IMR-90 (cell line): ENCODE results near the gene SLC12A6. TPM values are rescaled to one million over a fixed set of nuclear protein-coding genes. Genes with fewer than 3 reads are reported as not detected.

ENCODE experiments used
- ATAC-seq: fragments of 200-7000 bp; cut with Tn5 transposase; 2 replicates; pipeline ENCODE4 v1.9.1; 2020; ENCODE audit warnings: low read depth, mild to moderate bottlenecking, moderate library complexity
- BruUV-seq: library from RNA; stranded (reverse); fragments of 400-500 nt; replicated peaks from 2 replicates; lab custom pipeline; 2021; lab: Mats Ljungman, UMichigan
- CTCF ChIA-PET: fragments of 300-600 bp; formaldehyde crosslinking; extraction: SDS; loops from one replicate; lab custom pipeline; 2021; ENCODE audit warnings: antibody characterized with exemption; lab: Yijun Ruan, JAX
- POLR2A ChIA-PET: fragments of 300-600 bp; sonication (Branson Sonifier 250); formaldehyde crosslinking; loops from one replicate; lab custom pipeline; 2022; ENCODE audit warnings: antibody characterized with exemption; ENCODE audit not compliant: unreplicated experiment; lab: Charles Lee
- DNase-seq: peaks from one replicate; pipeline ENCODE4 v3.0.0; 2013
- H2AFZ ChIP-seq: replicated peaks from 2 replicates; pipeline ENCODE3; 2013; ENCODE audit warnings: low read length, mild to moderate bottlenecking; ENCODE audit not compliant: poor library complexity
- H2AK5ac ChIP-seq: 2 replicates; pipeline ENCODE4 v1.6.1; 2013; ENCODE audit warnings: low read depth, low read length, inconsistent platforms
- H2AK9ac ChIP-seq: replicated peaks from 2 replicates; pipeline ENCODE3; 2013; ENCODE audit warnings: mild to moderate bottlenecking, low read depth, low read length, moderate library complexity; ENCODE audit not compliant: poor library complexity
- H2BK120ac ChIP-seq: 2 replicates; pipeline ENCODE4 v1.6.1; 2013; ENCODE audit warnings: low read depth, low read length, inconsistent platforms
- H2BK15ac ChIP-seq: 3 replicates; pipeline ENCODE4 v1.6.1; 2013; ENCODE audit warnings: low read depth, low read length, inconsistent platforms
- H2BK20ac ChIP-seq: 2 replicates; pipeline ENCODE4 v1.6.1; 2013; ENCODE audit warnings: low read depth, mild to moderate bottlenecking, inconsistent platforms, low read length, moderate library complexity
- H2BK5ac ChIP-seq: 2 replicates; pipeline ENCODE4 v1.6.1; 2013; ENCODE audit warnings: mild to moderate bottlenecking, low read depth, low read length, inconsistent platforms; ENCODE audit not compliant: poor library complexity, severe bottlenecking
- H3K14ac ChIP-seq: replicated peaks from 2 replicates; pipeline ENCODE4 v1.6.1; 2013; ENCODE audit warnings: low read depth, low read length, inconsistent platforms
- H3K18ac ChIP-seq: 2 replicates; pipeline ENCODE4 v1.6.1; 2013; ENCODE audit warnings: low read depth, low read length, control low read depth
- H3K23ac ChIP-seq: 2 replicates; pipeline ENCODE4 v1.6.1; 2013; ENCODE audit warnings: low read depth, low read length, inconsistent platforms
- H3K27ac ChIP-seq: 2 replicates; pipeline ENCODE4 v1.5.1; 2013; ENCODE audit warnings: mild to moderate bottlenecking, control low read depth, low read length; ENCODE audit not compliant: insufficient read depth
- H3K27me3 ChIP-seq: 2 replicates; pipeline ENCODE4 v1.6.1; 2013; ENCODE audit warnings: low read length; ENCODE audit not compliant: control insufficient read depth, insufficient read depth
- H3K36me3 ChIP-seq: 2 replicates; pipeline ENCODE4 v1.6.1; 2013; ENCODE audit warnings: low read length, mixed read lengths; ENCODE audit not compliant: control insufficient read depth, insufficient read depth
- H3K4ac ChIP-seq: 2 replicates; pipeline ENCODE4 v1.6.1; 2013; ENCODE audit warnings: low read depth, low read length, inconsistent platforms
- H3K4me1 ChIP-seq: 2 replicates; pipeline ENCODE4 v1.6.1; 2013; ENCODE audit warnings: low read length, mixed read lengths; ENCODE audit not compliant: control insufficient read depth, insufficient read depth
- H3K4me2 ChIP-seq: 2 replicates; pipeline ENCODE4 v1.6.1; 2013; ENCODE audit warnings: low read depth, mild to moderate bottlenecking, control low read depth, low read length, moderate library complexity
- H3K4me3 ChIP-seq: 2 replicates; pipeline ENCODE4 v1.5.1; 2013; ENCODE audit warnings: low read depth, mild to moderate bottlenecking, control low read depth, low read length, moderate library complexity; ENCODE audit not compliant: insufficient read depth
- H3K56ac ChIP-seq: 2 replicates; pipeline ENCODE4 v1.6.1; 2013; ENCODE audit warnings: low read length, inconsistent platforms; ENCODE audit not compliant: insufficient read depth; ENCODE audit errors: extremely low read depth
- H3K79me1 ChIP-seq, 2 experiments: 2 replicates each; pipeline ENCODE4 v1.6.1; 2013; ENCODE audit warnings: low read length in 2 of 2, inconsistent platforms in 1 of 2, low read depth in 1 of 2
- H3K9ac ChIP-seq: 2 replicates; pipeline ENCODE4 v1.6.1; 2013; ENCODE audit warnings: low read depth, low read length, control low read depth
- H3K9me1 ChIP-seq: 2 replicates; pipeline ENCODE4 v1.6.1; 2013; ENCODE audit warnings: low read length, inconsistent platforms; ENCODE audit not compliant: insufficient read depth
- H3K9me3 ChIP-seq: 2 replicates; pipeline ENCODE4 v1.6.1; 2013; ENCODE audit warnings: low read length; ENCODE audit not compliant: control insufficient read depth, insufficient read depth
- H4K20me1 ChIP-seq: 2 replicates; pipeline ENCODE4 v1.6.1; 2013; ENCODE audit warnings: low read length, inconsistent platforms; ENCODE audit not compliant: insufficient read depth
- H4K5ac ChIP-seq: 2 replicates; pipeline ENCODE4 v1.6.1; 2013; ENCODE audit warnings: mild to moderate bottlenecking, low read depth, low read length, control low read depth
- H4K8ac ChIP-seq, 2 experiments: 2 replicates each; pipeline ENCODE4 v1.6.1; 2013; ENCODE audit warnings: low read depth in 2 of 2, low read length in 2 of 2, control low read depth in 1 of 2, inconsistent platforms in 1 of 2
- H4K91ac ChIP-seq: 2 replicates; pipeline ENCODE4 v1.6.1; 2013; ENCODE audit warnings: low read depth, low read length, inconsistent platforms; ENCODE audit not compliant: insufficient read depth
- BHLHE40 ChIP-seq: fragments of 150-350 bp; IDR thresholded peaks from 2 replicates; pipeline ENCODE4 v1.6.1; 2016; ENCODE audit warnings: mild to moderate bottlenecking, low read depth, low read length
- CHD1 ChIP-seq: IDR thresholded peaks from 2 replicates; pipeline ENCODE4 v1.6.1; 2012; ENCODE audit warnings: low read depth, low read length, improper control_type of control experiment
- CTCF ChIP-seq: conservative IDR thresholded peaks from 2 replicates; pipeline ENCODE4 v1.5.1; 2012; ENCODE audit warnings: mild to moderate bottlenecking, low read depth, low read length, improper control_type of control experiment
- FOS ChIP-seq: fragments of 150-350 bp; IDR thresholded peaks from 2 replicates; pipeline ENCODE4 v1.6.1; 2016; ENCODE audit warnings: low read depth, low read length
- POLR2A ChIP-seq: IDR thresholded peaks from 2 replicates; pipeline ENCODE4 v1.6.1; 2012; ENCODE audit warnings: mild to moderate bottlenecking, low read depth, low read length
- RAD21 ChIP-seq: IDR thresholded peaks from 2 replicates; pipeline ENCODE4 v1.6.1; 2012; ENCODE audit warnings: low read length, improper control_type of control experiment
- RCOR1 ChIP-seq: IDR thresholded peaks from 2 replicates; pipeline ENCODE4 v1.6.1; 2012; ENCODE audit warnings: mild to moderate bottlenecking, low read length, improper control_type of control experiment; ENCODE audit not compliant: insufficient replicate concordance
- SMC3 ChIP-seq: fragments of 150-350 bp; IDR thresholded peaks from 2 replicates; pipeline ENCODE4 v1.6.1; 2016; ENCODE audit warnings: low read depth, mild to moderate bottlenecking, antibody characterized with exemption, low read length, moderate library complexity
- dilution Hi-C: fragments of 300-500 bp; cut with HindIII; formaldehyde crosslinking; loops from one replicate; pipeline ENCODE4 v1.14.3; 2018; ENCODE audit warnings: low sequenced_read_pairs; ENCODE audit not compliant: unreplicated experiment
- in situ Hi-C: fragments of 300-500 bp; cut with MboI; formaldehyde crosslinking; loops from 3 replicates; pipeline ENCODE4 v1.14.3; 2019; ENCODE audit warnings: low sequenced_read_pairs, inconsistent platforms, mixed read lengths
- intact Hi-C: fragments of 100-400 bp; cut with micrococcal nuclease; formaldehyde crosslinking; loops from 2 replicates; pipeline ENCODE4 v1.10.0; 2022
- polyA plus RNA-seq, 3 experiments: library from polyadenylated mRNA; depleted of rRNA; stranded (reverse); fragments of >200 nt; gene quantifications; 2 replicates each; pipeline ENCODE4 v1.2.3, GENCODE V29; 2012; ENCODE audit warnings: low replicate concordance in 1 of 3
- total RNA-seq: library from RNA; depleted of rRNA; stranded (reverse); fragments of >200 nt; gene quantifications from 2 replicates; pipeline ENCODE4 v1.2.3, GENCODE V29; 2012

The SLC12A6 gene
- total and polyA plus RNA-seq, 2 of the 4 experiments (the other 2 are of a cell fraction) = 7.7 to 10.2 TPM

GRCh38 chr15:34325368-34325767, 12.2 kb downstream of the SLC12A6 start:
- intact Hi-C loops = no loop called here
- H3K4ac ChIP-seq = no peak overlapping the region
- H3K14ac ChIP-seq = no peak overlapping the region
- ATAC-seq = no peak
- H2BK5ac ChIP-seq = no peak overlapping the region
- H3K9ac ChIP-seq = no peak overlapping the region
- no peak overlapping the region for H4K5ac ChIP-seq
- POLR2A ChIA-PET = interaction anchor here (0.7 kb wide), 1 partner anchor 8 kb away, joined by 4 read pairs; no protein-coding TSS in a partner anchor
- H3K27me3 ChIP-seq = no peaks in the 10 kb centered on the region
- no peaks in the 10 kb centered on the region for H4K20me1 ChIP-seq
- H3K36me3 ChIP-seq = no peaks in the 10 kb centered on the region
- H3K56ac ChIP-seq = no peak overlapping the region
- no peaks in the 10 kb centered on the region for H3K4me1 ChIP-seq
- no peak for DNase-seq
- no peak overlapping the region for H3K18ac ChIP-seq
- no peak overlapping the region for H3K4me3 ChIP-seq
- H4K8ac ChIP-seq = no peak overlapping the region
- no peak overlapping the region for H2BK15ac ChIP-seq
- H2AK5ac ChIP-seq = no peak overlapping the region
- CTCF ChIA-PET = no interaction called here
- 0 out of 4 replicates have a peak, but pooled peaks cover 0 to 6% of the 10 kb centered on the region in 2 experiments for H3K79me1 ChIP-seq
- in situ Hi-C loops = no loop called here
- no peak overlapping the region for H2BK20ac ChIP-seq
- no TSS peak for BruUV-seq
- H2AFZ ChIP-seq = no peak overlapping the region
- no peak overlapping the region for H2BK120ac ChIP-seq
- dilution Hi-C loops = no loop called here
- no peak overlapping the region for H3K4me2 ChIP-seq
- no peak overlapping the region for H4K91ac ChIP-seq
- no peaks in the 10 kb centered on the region for H3K9me1 ChIP-seq
- H3K23ac ChIP-seq = no peak overlapping the region
- H2AK9ac ChIP-seq = no peak overlapping the region
- H3K9me3 ChIP-seq = no peaks in the 10 kb centered on the region
- H3K27ac ChIP-seq = no peak overlapping the region
- TF ChIP-seq CTCF (no peak), CHD1 (no peak), POLR2A (no peak), FOS (no peak), RCOR1 (no peak), SMC3 (no peak), BHLHE40 (no peak), RAD21 (no peak)
